Heart left ventricle (tissue), 16 donors: ENCODE results near the gene FAM53A. TPM values are rescaled to one million over a fixed set of nuclear protein-coding genes. Genes with fewer than 3 reads are reported as not detected.

ENCODE experiments used
- ATAC-seq, 4 donors: fragments of 200-7000 bp; cut with Tn5 transposase; one replicate each; pipeline ENCODE4 v1.9.1; 2020 to 2022; ENCODE audit warnings: moderate library complexity in 4 of 4, mild to moderate bottlenecking in 3 of 4, moderate number of reproducible peaks in 1 of 4
- DNase-seq, 5 donors: peaks; one replicate each; pipeline ENCODE4 v3.0.0-alpha.2; 2020
- H3K27ac ChIP-seq, 12 donors: fragments of 200-600 bp; sonication (generic) in 4 of 12; one replicate each; pipeline versions ENCODE4 v1.5.0 to v1.8.0; 2016 to 2022; ENCODE audit warnings: mild to moderate bottlenecking in 2 of 12
- H3K27me3 ChIP-seq, 9 donors: fragments of 200-600 bp; sonication (generic) in 2 of 9; one replicate each; pipeline versions ENCODE4 v1.5.1 to v1.8.0; 2016 to 2022; ENCODE audit warnings: mild to moderate bottlenecking in 3 of 9
- H3K36me3 ChIP-seq, 9 donors: fragments of 200-600 bp; sonication (generic) in 2 of 9; one replicate each; pipeline versions ENCODE4 v1.5.0 to v1.8.0; 2018 to 2022; ENCODE audit warnings: mild to moderate bottlenecking in 2 of 9
- H3K4me1 ChIP-seq, 12 donors: fragments of 200-600 bp; sonication (generic) in 4 of 12; one replicate each; pipeline versions ENCODE4 v1.5.0 to v1.8.0; 2016 to 2022; ENCODE audit warnings: mild to moderate bottlenecking in 3 of 12
- H3K4me3 ChIP-seq, 12 donors: fragments of 200-600 bp; sonication (generic) in 4 of 12; one replicate each; pipeline versions ENCODE4 v1.5.0 to v1.8.0; 2017 to 2022; ENCODE audit warnings: mild to moderate bottlenecking in 9 of 12, moderate library complexity in 4 of 12
- H3K9me3 ChIP-seq, 12 donors: fragments of 200-600 bp; sonication (generic) in 4 of 12; one replicate each; pipeline versions ENCODE4 v1.5.0 to v1.8.0; 2016 to 2022; ENCODE audit warnings: mild to moderate bottlenecking in 1 of 12
- POLR2A ChIP-seq, 2 donors: fragments of 450-650 bp; IDR thresholded peaks; one replicate each; pipeline ENCODE4 v1.6.1; 2017; ENCODE audit warnings: antibody characterized with exemption in 2 of 2, mild to moderate bottlenecking in 2 of 2, moderate library complexity in 2 of 2
- WGBS, 4 donors: extraction: QIAGEN DNeasy Blood & Tissue Kit in 2 of 4; methylation state at CpG; one replicate each; pipeline versions ENCODE4 v1.1.5 to v1.1.7; 2013 to 2018; 5-methylcytosine and 5-hydroxymethylcytosine counted together
- intact Hi-C, 10 donors: fragments of 100-400 bp; cut with DNase I; formaldehyde crosslinking; loops; one replicate each; pipeline versions ENCODE4 v1.11.1 to v1.14.2; 2022
- polyA plus RNA-seq, 2 donors: library from polyadenylated mRNA; stranded (reverse); fragments of 200-250 nt; gene quantifications; one replicate each; pipeline ENCODE4 v1.2.3, GENCODE V29; 2013
- total RNA-seq, 9 donors: library from RNA; depleted of rRNA in 2 of 9; stranded (reverse); fragments of >200 nt in 2 of 9; fragmentation: NEBNext Ultra II Directional in 3 of 9; extraction: Animal tissue kit (Norgen Biotek cat#: 25700) in 3 of 9; gene quantifications; one replicate each; pipeline versions ENCODE4 v1.1.0 to v1.2.4, GENCODE V29; 2016 to 2023
- TF ChIP-seq, protein P1 (sequence below), 12 donors: fragments of 200-600 bp; sonication (generic) in 4 of 12; IDR thresholded peaks; one replicate each; pipeline versions ENCODE4 v1.5.0 to v1.8.0; 2018 to 2022; ENCODE audit warnings: antibody characterized with exemption in 12 of 12, mild to moderate bottlenecking in 5 of 12
- donor health status: ischemic (EF 13 %, LVEDD 7.1; RV severe dilation, severe dysfunction).
- donor health status: healthy with polysubstance abuse.
- donor health status: DM: no; HTN: yes; CAD: no.
- donor health status: DM: no; HTN: no; CAD: no.
- donor health status: ischemic (EF 25% LVEDD 6.9; RV normal size, moderate dysfunction).
- donor health status: ischemic (EF 25% LVEDD 5.7; RV mildly dilated, moderate dysfunction).
- donor health status: healthy.
- donor health status: DM: yes; HTN: yes; CAD: no.
- donor health status: ischemic (EF 35%, LVEDD 5.7; RV mildly dilated, moderate dysfunction).
- donor health status: nonischemic (EF 11% LVEDD 7.7; RV severe dilation, severe dysfunction).
- donor health status: DM: yes; HTN: yes; CAD: no.
- donor health status: PGD.
- donor health status: ischemic (EF 29% LVEDD 5.4; RV normal size, mild dysfunction).
- donor health status: nonischemic (EF 23%, LVEDD 6.1; RV moderate dilation, normal function).

FAM53A gene
- total and polyA plus RNA-seq, 11 donors = 0.42 to 2.3 (median 0.99) TPM

DNA sequence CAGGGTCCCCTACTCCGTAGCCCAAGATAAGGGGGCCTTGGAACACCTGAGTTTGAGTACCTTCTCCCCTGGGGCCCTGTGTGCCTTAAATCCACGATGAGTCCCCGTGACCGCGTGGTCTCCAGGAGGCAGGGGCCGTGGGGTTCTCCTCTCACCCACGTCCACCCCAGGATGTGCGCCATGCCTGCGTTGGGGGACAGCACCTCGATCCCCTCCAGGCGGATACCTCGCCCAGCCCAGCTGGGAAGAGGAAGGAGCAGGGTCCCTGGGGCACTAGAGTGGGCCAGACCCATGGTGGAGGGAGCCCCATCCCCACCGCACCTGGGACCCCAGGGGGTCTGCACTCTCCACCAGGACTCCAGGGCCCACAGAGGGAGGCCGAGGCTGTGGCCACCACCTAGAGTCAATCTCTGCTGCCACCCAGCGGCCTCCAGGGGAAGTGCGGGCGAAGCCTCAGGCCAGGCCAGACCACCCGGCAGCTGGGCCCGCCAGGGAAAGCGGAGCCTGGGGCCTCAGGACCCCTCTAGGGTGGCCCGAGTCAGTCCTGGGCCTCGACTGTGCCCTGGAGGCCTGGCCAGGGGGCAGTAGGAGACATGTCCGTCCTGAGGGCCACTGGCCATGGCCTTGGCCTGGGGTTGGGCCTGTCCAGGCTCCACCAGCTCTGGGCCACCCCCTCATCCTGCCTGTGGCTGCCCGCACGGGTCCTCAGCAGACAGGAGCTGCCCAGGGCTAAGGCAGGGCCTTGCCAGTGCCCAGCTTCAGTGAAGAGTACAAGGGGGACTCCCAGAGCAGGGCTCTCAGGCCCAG lies 55.0 kb downstream of the FAM53A start:
- Histone ChIP-seq H3K4me1 (peaks cover 0 to 10% (median 0%) of the 10 kb centered on the region in 12 donors), H3K9me3 (no peaks in the 10 kb centered on the region), H3K27ac (no peak overlapping the region), H3K36me3 (no peaks in the 10 kb centered on the region), H3K4me3 (no peak overlapping the region), H3K27me3 (no peaks in the 10 kb centered on the region)
- ATAC-seq (peak; percentile 53 to 84 (median 78)), DNase-seq (peak; percentile 46 to 82 (median 63))
- intact Hi-C loops = loop anchor here in 9 of 10 donors (1.0 to 10.0 kb wide), 5 partner anchors 84 to 494 kb away; no protein-coding TSS in a partner anchor
- TF ChIP-seq, protein P1, sequence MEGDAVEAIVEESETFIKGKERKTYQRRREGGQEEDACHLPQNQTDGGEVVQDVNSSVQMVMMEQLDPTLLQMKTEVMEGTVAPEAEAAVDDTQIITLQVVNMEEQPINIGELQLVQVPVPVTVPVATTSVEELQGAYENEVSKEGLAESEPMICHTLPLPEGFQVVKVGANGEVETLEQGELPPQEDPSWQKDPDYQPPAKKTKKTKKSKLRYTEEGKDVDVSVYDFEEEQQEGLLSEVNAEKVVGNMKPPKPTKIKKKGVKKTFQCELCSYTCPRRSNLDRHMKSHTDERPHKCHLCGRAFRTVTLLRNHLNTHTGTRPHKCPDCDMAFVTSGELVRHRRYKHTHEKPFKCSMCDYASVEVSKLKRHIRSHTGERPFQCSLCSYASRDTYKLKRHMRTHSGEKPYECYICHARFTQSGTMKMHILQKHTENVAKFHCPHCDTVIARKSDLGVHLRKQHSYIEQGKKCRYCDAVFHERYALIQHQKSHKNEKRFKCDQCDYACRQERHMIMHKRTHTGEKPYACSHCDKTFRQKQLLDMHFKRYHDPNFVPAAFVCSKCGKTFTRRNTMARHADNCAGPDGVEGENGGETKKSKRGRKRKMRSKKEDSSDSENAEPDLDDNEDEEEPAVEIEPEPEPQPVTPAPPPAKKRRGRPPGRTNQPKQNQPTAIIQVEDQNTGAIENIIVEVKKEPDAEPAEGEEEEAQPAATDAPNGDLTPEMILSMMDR (IDR thresholded peaks at IDR 0.05) = peak; percentile 88 to 99 (median 97)
- TF ChIP-seq POLR2A (IDR thresholded peaks at IDR 0.05) = no peak
- WGBS, 4 donors = 40 to 48% (median 44%) methylated on average over 12 to 25 of the region's 25 CpGs

DNA sequence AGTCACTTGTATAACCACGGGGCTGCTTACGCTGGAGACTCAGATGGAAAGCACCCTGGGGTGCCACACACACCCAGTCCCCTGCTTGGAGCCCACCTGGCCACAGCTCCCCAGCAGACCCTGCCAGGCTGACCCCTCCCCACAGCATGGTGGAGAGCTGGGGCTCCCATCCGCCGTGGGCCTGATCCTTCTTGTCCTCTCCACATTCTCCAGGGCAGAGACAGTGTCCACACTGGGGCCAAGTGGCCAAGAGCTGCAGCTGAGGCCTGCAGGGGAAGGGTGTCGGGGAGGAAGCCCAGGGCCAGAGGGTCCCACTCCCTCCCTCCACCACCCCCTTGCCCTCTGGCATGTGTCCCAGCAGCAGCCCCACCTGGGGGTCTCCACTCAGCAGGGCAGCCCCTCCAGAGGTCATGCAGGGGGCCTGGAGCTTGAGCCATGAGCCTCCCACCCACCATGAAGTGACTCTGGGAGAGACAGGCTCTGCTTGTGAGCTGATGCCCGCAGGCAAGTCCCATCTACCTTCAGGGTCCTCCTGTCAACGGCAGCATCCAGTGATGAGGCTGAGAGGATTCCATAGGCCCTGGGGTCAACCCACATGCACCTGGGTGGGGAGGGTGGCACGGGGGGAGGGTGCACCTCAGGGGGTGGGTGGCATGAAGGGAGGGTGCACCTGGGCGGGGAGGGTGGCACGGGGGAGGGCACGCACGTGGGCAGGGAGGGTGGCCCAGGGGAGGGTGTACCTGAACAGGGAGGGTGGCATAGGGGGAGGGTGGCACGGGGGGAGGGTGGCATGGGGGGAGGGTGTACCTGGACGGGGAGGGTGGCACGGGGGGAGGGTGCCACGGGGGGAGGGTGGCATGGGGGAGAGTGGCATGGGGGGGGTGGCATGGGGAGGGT lies 56.4 kb downstream of the FAM53A start:
- intact Hi-C loops = loop anchor here in 8 of 10 donors (2.0 to 10.0 kb wide), 4 partner anchors 83 to 493 kb away; no protein-coding TSS in a partner anchor
- WGBS, 4 donors = 81 to 100% (median 86%) methylated on average over 5 to 16 of the region's 16 CpGs
- TF ChIP-seq, protein P1 (IDR thresholded peaks at IDR 0.05) = no peak
- TF ChIP-seq POLR2A (IDR thresholded peaks at IDR 0.05) = no peak

DNA sequence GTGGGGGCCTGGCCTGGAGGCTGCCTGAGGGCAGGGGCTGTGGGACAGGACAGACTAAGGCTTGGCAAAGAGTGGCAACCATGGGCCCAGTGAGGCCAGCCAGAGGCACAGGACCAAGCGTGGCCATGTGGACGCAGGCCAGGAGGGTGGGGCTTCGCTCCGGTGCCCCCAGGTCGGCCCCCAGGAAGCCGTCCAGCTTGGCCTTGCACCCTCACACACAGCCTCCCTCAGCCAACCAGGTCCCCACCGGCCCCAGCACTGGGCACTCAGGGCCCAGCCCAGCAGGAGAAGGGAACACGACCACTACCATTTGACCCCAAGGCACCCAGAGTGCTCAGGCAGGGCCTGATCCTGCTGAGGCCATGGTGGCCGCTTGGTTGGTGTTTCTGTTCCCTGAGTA lies 57.2 kb downstream of the FAM53A start:
- 91 to 98% (median 93%) methylated on average over 5 to 9 of the region's 9 CpGs for WGBS, 4 donors
- intact Hi-C loops = loop anchor here in 5 of 10 donors (5.0 to 10.0 kb wide), 3 partner anchors 82 to 492 kb away; no protein-coding TSS in a partner anchor
- Histone ChIP-seq H3K36me3 (no peaks in the 10 kb centered on the region), H3K27ac (no peak overlapping the region), H3K27me3 (no peaks in the 10 kb centered on the region), H3K9me3 (no peaks in the 10 kb centered on the region), H3K4me3 (no peak overlapping the region), H3K4me1 (peaks cover 0 to 4% (median 0%) of the 10 kb centered on the region in 12 donors)
- DNase-seq (no peak), ATAC-seq (no peak)
- TF ChIP-seq, protein P1 (IDR thresholded peaks at IDR 0.05) = no peak
- TF ChIP-seq POLR2A (IDR thresholded peaks at IDR 0.05) = no peak

More for the DNA sequence above, 56.4 kb downstream of the FAM53A start:
- Histone ChIP-seq H3K27me3 (no peaks in the 10 kb centered on the region), H3K36me3 (no peaks in the 10 kb centered on the region), H3K4me3 (no peak overlapping the region), H3K9me3 (no peaks in the 10 kb centered on the region), H3K27ac (no peak overlapping the region), H3K4me1 (peaks cover 0 to 10% (median 0%) of the 10 kb centered on the region in 12 donors)
- DNase-seq = no peak
- no peak for ATAC-seq
